HG02763 (cell line): Measurements from ENCODE around the gene GRXCR2.
"Not testable (repeated sequence)": the region's sequence is repeated elsewhere in the genome, so short reads cannot be mapped to it uniquely, and the experiment has no call there.

Source experiments
- ATAC-seq: cut with Tn5 transposase; IDR thresholded peaks from one replicate; pipeline ENCODE4 v1.9.1; 2021; ENCODE audit warnings: mild to moderate bottlenecking, moderate library complexity; ENCODE audit not compliant: unreplicated experiment

The GRXCR2 gene

DNA sequence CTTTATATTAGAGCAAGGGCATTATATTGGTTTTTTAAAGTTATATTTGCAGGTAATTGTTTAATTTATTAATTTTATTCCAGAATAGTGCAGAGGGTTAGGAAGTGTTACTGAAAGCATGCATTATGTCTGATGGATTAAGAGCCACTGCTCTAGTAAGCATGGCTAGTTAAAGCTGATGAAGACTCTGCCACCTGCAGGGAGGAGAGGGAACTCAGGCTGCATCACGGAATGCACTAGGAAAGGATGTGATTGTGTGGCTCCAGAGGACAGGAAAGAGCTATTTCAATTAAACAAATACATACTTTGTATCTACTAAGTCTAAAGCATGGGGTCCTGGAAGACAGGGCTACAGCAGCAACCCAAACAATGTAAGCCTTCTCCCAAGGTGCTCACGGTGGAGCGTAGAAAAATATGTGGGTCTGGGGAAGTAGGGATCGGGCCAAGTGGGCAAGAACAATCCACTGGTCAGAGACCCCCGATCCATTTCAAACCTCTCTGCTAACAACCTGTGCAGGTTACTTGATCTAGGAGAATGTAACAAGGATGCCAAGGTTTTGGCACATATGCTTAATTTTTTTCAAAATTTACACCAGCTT is 15.3 kb upstream of the GRXCR2 start:
- ATAC-seq: no peak

DNA sequence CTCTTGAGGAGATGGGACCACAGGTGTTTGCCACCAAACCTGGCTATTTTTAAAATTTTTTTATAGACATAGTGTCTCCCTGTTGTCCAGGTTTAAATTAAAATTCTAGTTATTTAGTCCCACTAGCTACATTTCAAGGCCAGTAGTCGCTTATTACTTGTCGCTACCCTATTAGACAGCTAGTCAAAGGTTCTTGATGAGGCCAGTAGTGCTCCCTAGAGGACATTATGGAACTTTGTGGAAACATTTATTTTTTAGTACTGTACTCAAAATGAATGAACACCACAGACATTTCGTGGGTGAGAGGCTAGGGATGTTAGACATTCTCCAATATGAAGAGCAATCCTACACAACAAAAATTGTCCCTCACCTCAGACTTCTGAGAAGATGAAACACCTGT is 14.4 kb upstream of the GRXCR2 start:
- no peak for ATAC-seq

DNA sequence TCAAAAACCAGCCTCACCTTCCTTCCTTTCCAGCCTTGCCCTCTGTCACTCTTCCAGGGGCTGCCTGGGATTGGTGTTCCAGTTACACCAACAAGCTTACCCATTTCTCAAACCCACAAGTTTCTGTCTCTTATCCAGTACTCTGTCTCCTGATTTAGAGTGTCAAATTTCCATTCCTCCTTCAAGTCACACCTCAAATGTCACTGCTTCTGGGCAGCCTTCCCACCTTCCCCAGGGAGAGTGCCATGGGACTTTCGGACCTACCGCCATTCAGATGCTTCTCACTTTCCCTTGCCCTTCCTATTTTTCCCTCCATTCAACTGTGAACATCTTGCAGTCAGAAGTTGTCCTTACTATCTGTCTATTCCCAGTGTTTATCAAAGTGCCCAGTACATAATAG is 2.0 kb upstream of the GRXCR2 start:
- ATAC-seq: no peak

GRCh38 chr5:145872486-145872885 is 328 bp downstream of the GRXCR2 start:
- ATAC-seq: no peak

GRCh38 chr5:145869753-145870152 is 3.1 kb downstream of the GRXCR2 start:
- no peak for ATAC-seq

- no peak for ATAC-seq
Measured at GRCh38 chr5:145867806-145868205, 5.0 kb downstream of the GRXCR2 start.

GRCh38 chr5:145864432-145864831 is 8.4 kb downstream of the GRXCR2 start:
- ATAC-seq: not testable (repeated sequence)

- ATAC-seq: no peak
Measured at GRCh38 chr5:145863003-145863402, 9.8 kb downstream of the GRXCR2 start.

DNA sequence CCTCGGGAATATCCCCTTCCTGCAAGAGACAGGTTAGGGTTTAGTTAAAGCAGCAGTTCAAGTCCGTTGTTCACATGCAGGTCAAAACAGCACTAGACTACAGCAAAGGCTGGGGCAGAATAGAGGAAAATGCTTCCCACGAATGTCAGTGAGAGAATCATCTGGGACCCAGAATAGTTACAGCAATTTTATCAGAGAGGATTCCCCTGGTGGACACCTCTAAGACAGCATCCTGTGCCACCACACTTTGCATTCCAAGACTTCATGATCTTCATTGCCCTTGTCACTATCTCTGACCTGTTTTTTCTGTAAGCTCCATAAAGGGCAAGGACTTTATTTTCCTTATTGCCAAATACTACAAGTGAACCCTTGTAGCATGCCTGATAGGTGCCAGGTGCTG is 12.9 kb downstream of the GRXCR2 start:
- no peak for ATAC-seq

DNA sequence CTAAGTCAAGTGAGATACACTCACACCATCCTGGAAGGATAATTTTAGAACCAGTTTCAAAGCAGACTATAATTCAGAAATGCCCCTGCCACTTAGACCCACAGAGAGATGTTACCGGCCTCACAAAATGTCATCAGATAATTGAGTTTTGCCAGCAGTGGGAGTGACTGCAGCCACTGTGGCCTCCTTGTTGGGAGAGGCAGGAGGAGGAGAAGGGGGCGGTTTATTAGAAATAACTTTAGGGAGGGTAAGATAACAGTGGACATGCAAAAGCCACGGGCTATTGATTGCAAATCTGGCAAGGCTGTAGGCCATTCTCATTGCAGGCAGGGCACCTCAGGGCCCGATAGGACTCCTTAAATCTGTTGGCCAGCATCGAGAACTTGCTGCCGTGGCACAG is 13.4 kb downstream of the GRXCR2 start:
- ATAC-seq: no peak

- ATAC-seq: no peak
Measured at GRCh38 chr5:145858959-145859358, 13.9 kb downstream of the GRXCR2 start.

DNA sequence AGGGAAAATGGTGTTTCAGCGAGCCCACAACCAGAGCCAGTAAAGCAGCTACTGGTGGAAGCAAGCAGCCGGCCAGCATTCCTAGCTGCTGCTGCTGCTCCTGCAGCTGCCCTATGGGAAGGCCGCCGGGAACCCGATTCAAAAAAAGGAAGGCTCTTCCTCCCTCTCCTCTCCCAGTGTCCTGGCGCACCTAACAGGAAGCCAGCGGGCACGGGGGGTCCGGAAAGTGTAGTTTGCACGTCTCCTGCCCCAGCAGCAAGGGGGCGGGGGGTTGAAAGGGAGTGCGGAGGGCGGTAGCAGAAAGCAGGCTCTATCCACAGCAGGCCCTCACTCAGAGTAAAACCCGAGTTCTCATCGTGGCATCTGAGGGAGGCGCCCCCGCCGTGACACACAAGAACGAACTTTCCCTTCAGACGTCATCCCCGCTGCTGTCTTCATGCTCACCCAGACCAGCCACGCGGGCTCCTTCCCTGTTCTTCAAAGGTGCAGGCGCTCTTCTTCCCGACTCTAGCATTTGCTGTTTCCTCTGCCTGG is 16.5 kb downstream of the GRXCR2 start:
- ATAC-seq: no peak

GRCh38 chr5:145855763-145856267 is 17.0 kb downstream of the GRXCR2 start:
- ATAC-seq: no peak

GRCh38 chr5:145854651-145855258 is 18.1 kb downstream of the GRXCR2 start:
- no peak for ATAC-seq

GRCh38 chr5:145853781-145854376 is 18.9 kb downstream of the GRXCR2 start:
- ATAC-seq: no peak

- no peak for ATAC-seq
Measured at GRCh38 chr5:145852990-145853389, 19.8 kb downstream of the GRXCR2 start.

- no peak for ATAC-seq
Measured at GRCh38 chr5:145848854-145849253, 24.0 kb downstream of the GRXCR2 start.

DNA sequence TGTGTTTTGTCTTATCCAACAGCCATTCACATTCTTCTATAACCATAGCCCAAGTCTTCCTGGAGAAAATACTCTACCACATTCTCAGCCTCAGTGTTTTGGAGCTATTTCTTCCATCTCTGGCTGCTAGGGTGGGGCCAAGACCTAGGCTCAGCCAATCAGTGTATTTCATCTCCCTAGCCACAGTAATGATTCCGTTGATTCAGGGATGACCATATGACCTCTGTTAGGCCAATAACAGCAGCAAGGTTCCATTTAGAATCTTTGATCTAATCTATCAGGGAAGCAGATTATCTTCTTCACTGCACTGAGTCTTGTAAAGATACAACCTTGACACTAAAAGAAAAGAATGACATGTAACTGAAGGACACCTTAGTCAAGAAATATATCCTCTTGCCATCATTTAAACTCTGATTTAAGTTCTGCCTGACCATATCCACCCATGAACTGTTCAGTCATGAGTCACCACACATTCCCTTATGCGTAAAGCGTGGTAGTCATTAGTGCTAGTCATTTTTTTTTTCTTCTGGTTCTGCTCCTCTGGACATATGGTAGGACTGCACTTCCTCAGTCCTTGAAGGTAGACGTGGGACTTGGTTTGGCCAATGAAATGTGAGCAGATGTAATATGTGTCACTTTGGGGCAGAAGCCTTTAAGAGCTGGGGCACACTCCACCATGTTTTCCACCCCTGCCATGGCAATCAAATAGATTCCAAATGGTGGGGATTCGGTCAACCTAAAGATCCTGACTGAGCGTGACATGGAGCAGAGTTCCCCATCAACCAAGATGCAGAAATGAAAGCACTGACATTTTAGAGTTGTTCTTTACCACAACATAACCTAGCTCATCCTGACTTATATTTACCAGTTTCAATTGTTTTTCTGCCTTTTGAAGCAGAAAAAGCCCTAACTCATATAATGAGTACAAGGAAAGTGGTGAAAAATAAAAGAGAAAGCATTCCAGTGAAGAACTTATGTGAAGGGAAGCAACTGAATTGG is 25.0 kb downstream of the GRXCR2 start:
- no peak for ATAC-seq

DNA sequence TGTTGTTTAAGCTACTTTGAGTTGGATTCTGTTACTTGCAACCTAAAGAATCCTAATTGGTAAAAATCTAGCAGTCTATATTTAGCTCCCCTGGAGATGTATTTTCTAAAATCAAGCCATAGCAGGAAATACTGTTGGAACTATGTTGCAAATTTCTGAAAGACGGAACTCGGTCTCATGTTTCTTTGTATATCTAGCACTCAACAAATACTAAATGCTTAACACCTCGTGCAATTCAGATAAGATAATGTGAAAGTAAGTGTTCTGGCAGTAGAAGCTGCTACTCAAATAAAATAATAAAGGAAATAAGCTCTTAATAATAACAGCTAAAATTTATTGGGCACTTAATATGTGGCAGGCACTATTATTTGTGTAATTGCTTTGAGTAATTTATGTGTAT is 26.7 kb downstream of the GRXCR2 start:
- no peak for ATAC-seq

DNA sequence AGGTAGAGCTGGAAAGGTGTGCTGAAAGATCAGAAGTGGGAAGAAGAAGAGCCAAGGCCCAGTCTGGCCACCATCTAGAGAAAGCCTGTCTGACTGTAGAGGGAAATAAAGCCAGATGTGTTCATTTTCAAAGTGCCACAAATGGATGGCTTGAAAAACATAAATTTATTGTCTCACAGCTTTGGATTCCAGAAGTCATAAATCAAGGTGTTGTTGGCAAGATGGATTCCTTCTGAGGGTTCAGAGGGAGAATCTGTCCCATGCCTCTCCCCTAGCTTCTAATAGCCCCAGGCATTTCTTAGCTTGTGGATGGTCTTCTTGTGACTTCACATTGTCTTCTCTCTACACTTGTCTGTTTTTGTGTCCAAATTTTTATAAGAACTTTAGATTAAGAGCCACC is 31.5 kb downstream of the GRXCR2 start:
- no peak for ATAC-seq
